Ishikawa (cell line): ENCODE results near the gene PDE8A.

Source experiments
- CEBPB ChIP-seq: IDR thresholded peaks from 2 replicates; pipeline ENCODE4 v1.6.1; 2012
- CREB1 ChIP-seq: IDR thresholded peaks from 2 replicates; pipeline ENCODE4 v1.6.1; 2012; ENCODE audit warnings: low read depth
- EGR1 ChIP-seq: IDR thresholded peaks from 2 replicates; pipeline ENCODE4 v1.6.1; 2012
- EP300 ChIP-seq: IDR thresholded peaks from 2 replicates; pipeline ENCODE4 v1.6.1; 2012; ENCODE audit warnings: borderline replicate concordance
- FOXM1 ChIP-seq: IDR thresholded peaks from 2 replicates; pipeline ENCODE4 v1.6.1; 2012; ENCODE audit warnings: low read depth, borderline replicate concordance
- MAX ChIP-seq: IDR thresholded peaks from 2 replicates; pipeline ENCODE4 v1.6.1; 2012
- RAD21 ChIP-seq: IDR thresholded peaks from 2 replicates; pipeline ENCODE4 v1.6.1; 2012; ENCODE audit warnings: low read depth
- REST ChIP-seq: IDR thresholded peaks from 2 replicates; pipeline ENCODE4 v1.6.1; 2012; ENCODE audit warnings: low read depth, mild to moderate bottlenecking
- TAF1 ChIP-seq: IDR thresholded peaks from 2 replicates; pipeline ENCODE4 v1.6.1; 2012; ENCODE audit warnings: low read depth, mild to moderate bottlenecking
- TCF12 ChIP-seq: IDR thresholded peaks from 2 replicates; pipeline ENCODE4 v1.6.1; 2012; ENCODE audit warnings: low read depth
- TEAD4 ChIP-seq: IDR thresholded peaks from 2 replicates; pipeline ENCODE4 v1.6.1; 2012
- USF1 ChIP-seq: IDR thresholded peaks from 2 replicates; pipeline ENCODE4 v1.6.1; 2012
- YY1 ChIP-seq: IDR thresholded peaks from 2 replicates; pipeline ENCODE4 v1.6.1; 2012; ENCODE audit warnings: low read depth
- ZBTB7A ChIP-seq: IDR thresholded peaks from 2 replicates; pipeline ENCODE4 v1.6.1; 2012; ENCODE audit warnings: low read depth

GRCh38 chr15:84987949-84988624 is 6.4 kb downstream of the PDE8A start:
- no peak for TF ChIP-seq MAX
- no peak for TF ChIP-seq REST
- TF ChIP-seq EP300 = no peak
- TF ChIP-seq TAF1 = no peak
- no peak for TF ChIP-seq FOXM1
- TF ChIP-seq RAD21 = no peak
- TF ChIP-seq TEAD4 = no peak
- no peak for TF ChIP-seq YY1
- no peak for TF ChIP-seq ZBTB7A
- no peak for TF ChIP-seq CEBPB
- TF ChIP-seq CREB1 = no peak
- TF ChIP-seq USF1 = no peak
- no peak for TF ChIP-seq EGR1
- no peak for TF ChIP-seq TCF12
